PFSK-1 (cell line): Measurements from ENCODE around the gene PDE6A.

ENCODE experiments used
- FOXP2 ChIP-seq: optimal IDR thresholded peaks from 2 replicates; pipeline ENCODE3; 2011; ENCODE audit warnings: borderline replicate concordance, control low read depth, inconsistent platforms; ENCODE audit not compliant: insufficient read depth; ENCODE audit errors: extremely low read length, extremely low read depth
- POLR2AphosphoS5 ChIP-seq: IDR thresholded peaks from 2 replicates; pipeline ENCODE4 v1.6.1; 2012; ENCODE audit warnings: low read depth, mild to moderate bottlenecking, control low read depth, low read length, moderate library complexity
- SIN3A ChIP-seq: IDR thresholded peaks from 2 replicates; pipeline ENCODE4 v1.6.1; 2012; ENCODE audit warnings: mild to moderate bottlenecking, low read length, moderate library complexity, borderline replicate concordance; ENCODE audit not compliant: insufficient read depth
- TAF1 ChIP-seq: IDR thresholded peaks from 2 replicates; pipeline ENCODE4 v1.6.1; 2012; ENCODE audit warnings: low read length, control low read depth, borderline replicate concordance; ENCODE audit not compliant: insufficient read depth
- TF ChIP-seq, protein P1 (sequence below), 2 experiments: IDR thresholded peaks; 2 replicates each; pipeline versions ENCODE4 v1.6.1 to v1.8.0; 2011 to 2012; ENCODE audit warnings: low read depth in 2 of 2, low read length in 2 of 2, control low read depth in 1 of 2, inconsistent platforms in 1 of 2, mild to moderate bottlenecking in 1 of 2, moderate library complexity in 1 of 2; ENCODE audit not compliant: insufficient read depth in 1 of 2

PDE6A gene

GRCh38 chr5:149893403-149893931 lies 51.1 kb downstream of the PDE6A start:
- TF ChIP-seq TAF1 (no peak), SIN3A (no peak), POLR2AphosphoS5 (no peak), FOXP2 (no peak)
- TF ChIP-seq, protein P1, sequence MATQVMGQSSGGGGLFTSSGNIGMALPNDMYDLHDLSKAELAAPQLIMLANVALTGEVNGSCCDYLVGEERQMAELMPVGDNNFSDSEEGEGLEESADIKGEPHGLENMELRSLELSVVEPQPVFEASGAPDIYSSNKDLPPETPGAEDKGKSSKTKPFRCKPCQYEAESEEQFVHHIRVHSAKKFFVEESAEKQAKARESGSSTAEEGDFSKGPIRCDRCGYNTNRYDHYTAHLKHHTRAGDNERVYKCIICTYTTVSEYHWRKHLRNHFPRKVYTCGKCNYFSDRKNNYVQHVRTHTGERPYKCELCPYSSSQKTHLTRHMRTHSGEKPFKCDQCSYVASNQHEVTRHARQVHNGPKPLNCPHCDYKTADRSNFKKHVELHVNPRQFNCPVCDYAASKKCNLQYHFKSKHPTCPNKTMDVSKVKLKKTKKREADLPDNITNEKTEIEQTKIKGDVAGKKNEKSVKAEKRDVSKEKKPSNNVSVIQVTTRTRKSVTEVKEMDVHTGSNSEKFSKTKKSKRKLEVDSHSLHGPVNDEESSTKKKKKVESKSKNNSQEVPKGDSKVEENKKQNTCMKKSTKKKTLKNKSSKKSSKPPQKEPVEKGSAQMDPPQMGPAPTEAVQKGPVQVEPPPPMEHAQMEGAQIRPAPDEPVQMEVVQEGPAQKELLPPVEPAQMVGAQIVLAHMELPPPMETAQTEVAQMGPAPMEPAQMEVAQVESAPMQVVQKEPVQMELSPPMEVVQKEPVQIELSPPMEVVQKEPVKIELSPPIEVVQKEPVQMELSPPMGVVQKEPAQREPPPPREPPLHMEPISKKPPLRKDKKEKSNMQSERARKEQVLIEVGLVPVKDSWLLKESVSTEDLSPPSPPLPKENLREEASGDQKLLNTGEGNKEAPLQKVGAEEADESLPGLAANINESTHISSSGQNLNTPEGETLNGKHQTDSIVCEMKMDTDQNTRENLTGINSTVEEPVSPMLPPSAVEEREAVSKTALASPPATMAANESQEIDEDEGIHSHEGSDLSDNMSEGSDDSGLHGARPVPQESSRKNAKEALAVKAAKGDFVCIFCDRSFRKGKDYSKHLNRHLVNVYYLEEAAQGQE (IDR thresholded peaks at IDR 0.05; ENCODE audit: insufficient read depth in 1 of 2, low read depth in 2 of 2, low read length in 2 of 2): no peak

GRCh38 chr5:149892594-149892993 lies 52.0 kb downstream of the PDE6A start:
- no peak for TF ChIP-seq SIN3A
- TF ChIP-seq, protein P1 (IDR thresholded peaks at IDR 0.05; ENCODE audit: insufficient read depth in 1 of 2, low read depth in 2 of 2, low read length in 2 of 2): no peak
- no peak for TF ChIP-seq TAF1
- no peak for TF ChIP-seq POLR2AphosphoS5
- no peak for TF ChIP-seq FOXP2

- TF ChIP-seq, protein P1 (IDR thresholded peaks at IDR 0.05; ENCODE audit: insufficient read depth in 1 of 2, low read depth in 2 of 2, low read length in 2 of 2): no peak
- TF ChIP-seq POLR2AphosphoS5 (no peak), SIN3A (no peak), TAF1 (no peak), FOXP2 (no peak)
Measured at GRCh38 chr5:149888280-149888679, 56.3 kb downstream of the PDE6A start.

GRCh38 chr5:149887622-149888183 lies 56.9 kb downstream of the PDE6A start:
- TF ChIP-seq FOXP2 (no peak), SIN3A (no peak), TAF1 (no peak)
- TF ChIP-seq, protein P1 (IDR thresholded peaks at IDR 0.05; ENCODE audit: insufficient read depth in 1 of 2, low read depth in 2 of 2, low read length in 2 of 2): no peak
